Lower leg skin (tissue), 3 donors: Measurements from ENCODE around the gene TNFRSF1A.

Experiments
- CTCF ChIP-seq, 3 donors: fragments of 450-650 bp; IDR thresholded peaks; one replicate each; pipeline ENCODE4 v1.5.1; 2016; ENCODE audit warnings: antibody characterized with exemption in 3 of 3, mild to moderate bottlenecking in 3 of 3, moderate library complexity in 2 of 3
- POLR2A ChIP-seq, 2 donors: fragments of 450-650 bp; IDR thresholded peaks; one replicate each; pipeline ENCODE4 v1.6.1; 2016 to 2017; ENCODE audit warnings: antibody characterized with exemption in 2 of 2, mild to moderate bottlenecking in 1 of 2, moderate library complexity in 1 of 2

GRCh38 chr12:6330192-6330591, 11.7 kb downstream of the TNFRSF1A start:
- no peak for TF ChIP-seq CTCF (IDR thresholded peaks at IDR 0.05)
- no peak for TF ChIP-seq POLR2A (IDR thresholded peaks at IDR 0.05)
